Kidney (tissue), 22 donors: ENCODE measurements around the gene ARMC5. TPM values are rescaled to one million over a fixed set of nuclear protein-coding genes. Genes with fewer than 3 reads are reported as not detected.

Experiments used
- DNase-seq, 5 donors: peaks; one replicate each; pipeline ENCODE4 v3.0.0-alpha.2; 2013 to 2020
- FAIRE-seq: peaks from 2 replicates; lab custom pipeline; 2012; peaks lifted over from hg19 to GRCh38; lab: Jason Lieb, UNC
- H3K27ac ChIP-seq, 2 donors: one replicate each; pipeline ENCODE4 v1.7.0; 2013; ENCODE audit warnings: low read depth in 2 of 2, low read length in 2 of 2, inconsistent platforms in 1 of 2
- H3K27me3 ChIP-seq: one replicate; pipeline ENCODE4 v1.7.1; 2013; ENCODE audit warnings: low read length, inconsistent platforms; ENCODE audit not compliant: control insufficient read depth, insufficient read depth
- H3K36me3 ChIP-seq, 3 donors: one replicate each; pipeline versions ENCODE4 v1.7.0 to v1.7.1; 2013; ENCODE audit warnings: low read length in 3 of 3, control low read depth in 1 of 3, inconsistent platforms in 1 of 3; ENCODE audit not compliant: insufficient read depth in 3 of 3, control insufficient read depth in 2 of 3
- H3K4me1 ChIP-seq, 3 donors: one replicate each; pipeline versions ENCODE4 v1.7.0 to v1.7.1; 2013; ENCODE audit warnings: low read length in 3 of 3, inconsistent platforms in 1 of 3, low read depth in 1 of 3; ENCODE audit not compliant: control insufficient read depth in 2 of 3, insufficient read depth in 2 of 3
- H3K4me3 ChIP-seq, 3 donors: one replicate each; pipeline versions ENCODE4 v1.7.0 to v1.8.1; 2013; ENCODE audit warnings: low read length in 3 of 3, control low read depth in 1 of 3, inconsistent platforms in 1 of 3
- H3K9ac ChIP-seq, 3 donors: one replicate each; pipeline versions ENCODE4 v1.7.0 to v1.7.1; 2013; ENCODE audit warnings: low read length in 3 of 3, control low read depth in 1 of 3, inconsistent platforms in 1 of 3
- H3K9me3 ChIP-seq, 3 donors: one replicate each; pipeline versions ENCODE4 v1.7.0 to v1.7.1; 2013; ENCODE audit warnings: low read length in 3 of 3, control low read depth in 1 of 3, inconsistent platforms in 1 of 3; ENCODE audit not compliant: control insufficient read depth in 2 of 3, insufficient read depth in 1 of 3
- intact Hi-C: fragments of 100-400 bp; cut with DNase I; formaldehyde crosslinking; loops from one replicate; pipeline ENCODE4 v1.11.1; 2022
- long read RNA-seq, 10 donors: library from polyadenylated mRNA in 1 of 10; unstranded in 1 of 10; transcript quantifications; one replicate each; pipeline ENCODE4 v2.0.0 and lab custom pipeline, GENCODE V29; 2021 to 2026
- polyA plus RNA-seq: library from polyadenylated mRNA; stranded (reverse); fragments of 350-450 nt; fragmentation: Illumina TruSeq; extraction: RNeasy Lipid Tissue Mini Kit (QIAGEN cat#74804); gene quantifications from one replicate; pipeline ENCODE4 v1.2.3, GENCODE V29; 2014; ENCODE audit warnings: low read depth, low replicate concordance; ENCODE audit not compliant: insufficient read depth
- total RNA-seq: library from RNA; stranded (reverse); fragmentation: NEBNext Ultra II Directional; extraction: Animal tissue kit (Norgen Biotek cat#: 25700); gene quantifications from one replicate; pipeline ENCODE4 v1.2.1, GENCODE V29; 2021
- TF ChIP-seq, protein P1 (sequence below): IDR thresholded peaks from 3 replicates; pipeline ENCODE4 v1.5.1; 2012; ENCODE audit warnings: mild to moderate bottlenecking, moderate library complexity, borderline replicate concordance; ENCODE audit not compliant: insufficient read depth; ENCODE audit errors: extremely low read depth
- donor health status: control.
- donor health status: control.
- donor health status: control.
- donor health status: control.
- donor health status: control.
- donor health status: DM: yes; HTN: yes; CAD: no.
- donor health status: Normal renal cell carcinoma (clear cell type).

The ARMC5 gene, protein sequence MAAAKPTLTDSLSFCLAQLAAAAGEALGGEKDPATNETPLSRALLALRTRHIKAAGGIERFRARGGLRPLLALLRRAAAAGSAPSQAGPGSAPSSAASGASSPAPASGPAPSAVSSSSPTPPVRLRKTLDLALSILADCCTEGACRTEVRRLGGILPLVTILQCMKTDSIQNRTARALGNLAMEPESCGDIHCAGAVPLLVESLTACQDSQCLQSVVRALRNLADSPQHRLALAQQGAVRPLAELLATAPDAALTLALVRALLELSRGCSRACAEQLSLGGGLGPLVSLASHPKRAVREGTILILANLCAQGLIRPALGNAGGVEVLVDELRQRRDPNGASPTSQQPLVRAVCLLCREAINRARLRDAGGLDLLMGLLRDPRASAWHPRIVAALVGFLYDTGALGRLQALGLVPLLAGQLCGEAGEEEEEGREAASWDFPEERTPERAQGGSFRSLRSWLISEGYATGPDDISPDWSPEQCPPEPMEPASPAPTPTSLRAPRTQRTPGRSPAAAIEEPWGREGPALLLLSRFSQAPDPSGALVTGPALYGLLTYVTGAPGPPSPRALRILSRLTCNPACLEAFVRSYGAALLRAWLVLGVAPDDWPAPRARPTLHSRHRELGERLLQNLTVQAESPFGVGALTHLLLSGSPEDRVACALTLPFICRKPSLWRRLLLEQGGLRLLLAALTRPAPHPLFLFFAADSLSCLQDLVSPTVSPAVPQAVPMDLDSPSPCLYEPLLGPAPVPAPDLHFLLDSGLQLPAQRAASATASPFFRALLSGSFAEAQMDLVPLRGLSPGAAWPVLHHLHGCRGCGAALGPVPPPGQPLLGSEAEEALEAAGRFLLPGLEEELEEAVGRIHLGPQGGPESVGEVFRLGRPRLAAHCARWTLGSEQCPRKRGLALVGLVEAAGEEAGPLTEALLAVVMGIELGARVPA
- 9.6 TPM for total RNA-seq
- polyA plus RNA-seq = 10.9 TPM
- long read RNA-seq, donor 1, full-length matches to known transcripts = 7 of 7 reads
- long read RNA-seq, donor 1, partial matches to known transcripts = 0 of 7 reads
- long read RNA-seq, donor 1, other reads (novel, unspliced or antisense) = 0 of 7 reads
- long read RNA-seq, donor 2, full-length matches to known transcripts = 4 of 4 reads
- long read RNA-seq, donor 2, partial matches to known transcripts = 0 of 4 reads
- long read RNA-seq, donor 2, other reads (novel, unspliced or antisense) = 0 of 4 reads
- long read RNA-seq, donor 3, partial matches to known transcripts = 0 of 3 reads
- long read RNA-seq, donor 3, other reads (novel, unspliced or antisense) = 0 of 3 reads
- long read RNA-seq, donor 4, full-length matches to known transcripts = 4 of 9 reads
- long read RNA-seq, donor 4, partial matches to known transcripts = 5 of 9 reads
- long read RNA-seq, donor 4, other reads (novel, unspliced or antisense) = 0 of 9 reads
- long read RNA-seq, donor 5, partial matches to known transcripts = 0 of 1 reads
- long read RNA-seq, donor 5, other reads (novel, unspliced or antisense) = 0 of 1 reads
- long read RNA-seq, donor 6, transcript ARMC5-201 (6 exons, 3,612 nt) = major isoform, 5 of 7 reads
- long read RNA-seq, donor 6, partial matches to known transcripts = 0 of 7 reads
- long read RNA-seq, donor 6, other reads (novel, unspliced or antisense) = 0 of 7 reads
- long read RNA-seq, donor 7, transcript ARMC5-201 (6 exons, 3,612 nt) = major isoform, 6 of 20 reads
- long read RNA-seq, donor 7, partial matches to known transcripts = 7 of 20 reads
- long read RNA-seq, donor 7, other reads (novel, unspliced or antisense) = 5 of 20 reads
- long read RNA-seq, donor 8, full-length matches to known transcripts = 6 of 11 reads
- long read RNA-seq, donor 8, partial matches to known transcripts = 5 of 11 reads
- long read RNA-seq, donor 8, other reads (novel, unspliced or antisense) = 0 of 11 reads
- long read RNA-seq, donor 9, partial matches to known transcripts = 0 of 4 reads
- long read RNA-seq, donor 9, other reads (novel, unspliced or antisense) = 0 of 4 reads
- long read RNA-seq, donor 10, partial matches to known transcripts = 0 of 4 reads
- long read RNA-seq, donor 10, other reads (novel, unspliced or antisense) = 0 of 4 reads

DNA sequence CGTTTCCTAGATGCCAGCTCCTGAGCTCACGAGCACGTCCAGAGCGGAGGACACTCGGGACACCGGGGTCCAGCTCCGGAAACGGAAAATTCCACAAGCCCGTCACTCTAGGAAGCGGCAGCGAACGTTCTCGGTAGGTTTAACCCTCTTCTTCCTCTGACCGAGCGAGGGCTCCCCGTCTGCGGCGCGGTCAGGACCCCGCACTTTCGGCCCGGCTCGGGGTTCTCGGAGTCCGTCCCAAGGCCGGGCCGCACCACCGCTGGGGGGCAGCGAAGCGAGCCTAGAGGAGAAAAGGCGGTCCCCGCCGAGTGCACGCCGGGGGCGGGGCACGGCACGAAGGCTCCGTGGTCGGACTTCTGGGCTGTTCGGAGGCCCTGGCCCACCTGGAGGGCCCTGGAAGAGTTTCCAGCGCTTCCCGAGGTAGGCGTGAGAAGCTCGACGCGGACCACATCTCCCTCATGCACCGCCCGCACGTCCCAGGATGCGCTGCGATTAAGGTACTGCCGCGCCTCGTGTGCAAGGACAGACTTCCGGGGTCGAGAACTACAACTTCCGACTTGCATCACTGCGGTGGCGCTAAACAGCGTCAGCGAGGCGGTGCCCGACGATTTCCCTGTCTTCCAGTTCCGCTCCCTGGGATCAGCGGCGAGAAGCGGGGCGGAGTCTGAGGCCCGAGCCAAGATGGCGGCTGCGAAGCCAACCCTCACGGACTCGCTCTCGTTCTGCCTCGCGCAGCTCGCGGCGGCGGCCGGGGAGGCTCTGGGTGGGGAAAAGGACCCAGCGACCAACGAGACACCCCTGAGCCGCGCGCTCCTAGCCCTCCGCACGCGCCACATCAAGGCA, at the start of gene ARMC5:
Gene ARMC5, plus strand, starts transcription at position 658 of the 843 bp plus-strand sequence. Its CDS starts 24 bp downstream, at position 682.
- Histone ChIP-seq H3K9ac (peak within 1 kb of the TSS; percentile 49 to 91 (median 83)), H3K4me1 (peaks cover 3 to 31% (median 13%) of the 10 kb centered on the region in 3 donors), H3K27me3 (no peaks in the 10 kb centered on the region), H3K27ac (peak within 1 kb of the TSS; percentile 100), H3K36me3 (peaks cover 0 to 4% (median 0%) of the 10 kb centered on the region in 3 donors), H3K9me3 (no peaks in the 10 kb centered on the region), H3K4me3 (peak within 1 kb of the TSS; percentile 68 to 97 (median 83))
- intact Hi-C loops = no loop called here
- FAIRE-seq (no peak), DNase-seq (peak; percentile 98 to 99 (median 99))
- TF ChIP-seq, protein P1, sequence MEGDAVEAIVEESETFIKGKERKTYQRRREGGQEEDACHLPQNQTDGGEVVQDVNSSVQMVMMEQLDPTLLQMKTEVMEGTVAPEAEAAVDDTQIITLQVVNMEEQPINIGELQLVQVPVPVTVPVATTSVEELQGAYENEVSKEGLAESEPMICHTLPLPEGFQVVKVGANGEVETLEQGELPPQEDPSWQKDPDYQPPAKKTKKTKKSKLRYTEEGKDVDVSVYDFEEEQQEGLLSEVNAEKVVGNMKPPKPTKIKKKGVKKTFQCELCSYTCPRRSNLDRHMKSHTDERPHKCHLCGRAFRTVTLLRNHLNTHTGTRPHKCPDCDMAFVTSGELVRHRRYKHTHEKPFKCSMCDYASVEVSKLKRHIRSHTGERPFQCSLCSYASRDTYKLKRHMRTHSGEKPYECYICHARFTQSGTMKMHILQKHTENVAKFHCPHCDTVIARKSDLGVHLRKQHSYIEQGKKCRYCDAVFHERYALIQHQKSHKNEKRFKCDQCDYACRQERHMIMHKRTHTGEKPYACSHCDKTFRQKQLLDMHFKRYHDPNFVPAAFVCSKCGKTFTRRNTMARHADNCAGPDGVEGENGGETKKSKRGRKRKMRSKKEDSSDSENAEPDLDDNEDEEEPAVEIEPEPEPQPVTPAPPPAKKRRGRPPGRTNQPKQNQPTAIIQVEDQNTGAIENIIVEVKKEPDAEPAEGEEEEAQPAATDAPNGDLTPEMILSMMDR = peak; percentile 53

DNA sequence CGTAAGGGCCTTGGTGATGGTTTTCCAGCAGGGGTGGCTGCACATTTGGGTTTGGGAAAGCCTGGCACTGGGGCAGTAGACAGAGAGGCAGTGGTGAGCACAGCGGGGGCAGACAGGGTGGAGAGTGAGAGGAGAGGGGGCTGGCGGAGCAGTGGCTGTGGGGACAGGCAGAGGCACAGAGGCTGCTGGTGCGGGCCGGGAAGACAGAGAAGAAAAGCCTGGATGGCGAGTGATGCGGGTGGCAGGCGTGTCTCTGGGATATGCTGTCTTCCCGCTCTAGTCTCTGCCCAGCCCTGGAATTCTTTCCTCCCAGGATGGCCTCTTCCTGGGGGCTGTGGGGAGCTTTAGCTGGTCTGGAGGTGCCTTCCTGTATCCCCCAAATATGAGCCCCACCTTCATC, 49.2 kb upstream of the ARMC5 start:
- FAIRE-seq (no peak), DNase-seq (no peak)

More for the DNA sequence above, 49.2 kb upstream of the ARMC5 start:
- H3K4me1 ChIP-seq = no peaks in the 10 kb centered on the region
- H3K4me3 ChIP-seq = no peak overlapping the region
- no peaks in the 10 kb centered on the region for H3K36me3 ChIP-seq
- no peak overlapping the region for H3K9ac ChIP-seq
- H3K27ac ChIP-seq = no peak overlapping the region
- TF ChIP-seq, protein P1 = no peak
- intact Hi-C loops = no loop called here
- H3K9me3 ChIP-seq = no peaks in the 10 kb centered on the region
- no peaks in the 10 kb centered on the region for H3K27me3 ChIP-seq
